CD14-positive monocyte (primary cell): ENCODE measurements around the gene TNFRSF11A. TPM values are rescaled to one million over a fixed set of nuclear protein-coding genes. Genes with fewer than 3 reads are reported as not detected.

Source experiments
- DNase-seq, 3 donors: peaks; one replicate each; pipeline ENCODE4 v3.0.0-alpha.2; 2011 to 2022
- H2AFZ ChIP-seq: 2 replicates; pipeline ENCODE4 v1.6.0; 2012; ENCODE audit warnings: mild to moderate bottlenecking, low read depth, low read length, inconsistent platforms; ENCODE audit not compliant: insufficient read depth, poor library complexity, severe bottlenecking
- H3K27ac ChIP-seq, 2 donors: 1 replicate in 1 of 2; 2 replicates in 1 of 2; pipeline ENCODE4 v1.5.1; 2012 to 2013; ENCODE audit warnings: low read length in 2 of 2, control low read depth in 1 of 2, inconsistent platforms in 1 of 2, low read depth in 1 of 2, mild to moderate bottlenecking in 1 of 2
- H3K27me3 ChIP-seq, 2 donors: one replicate each; pipeline versions ENCODE4 v1.6.0 to v1.6.1; 2011 to 2013; ENCODE audit warnings: low read length in 2 of 2; ENCODE audit not compliant: control insufficient read depth in 2 of 2, insufficient read depth in 2 of 2
- H3K36me3 ChIP-seq, 2 donors: replicated peaks in 1 of 2; 1 replicate in 1 of 2; 2 replicates in 1 of 2; pipeline versions ENCODE4 v1.5.1 to v1.6.1; 2012 to 2013; ENCODE audit warnings: low read length in 2 of 2, control low read depth in 1 of 2, inconsistent platforms in 1 of 2, mild to moderate bottlenecking in 1 of 2; ENCODE audit not compliant: insufficient read depth in 2 of 2, control insufficient read depth in 1 of 2
- H3K4me1 ChIP-seq, 2 donors: 1 replicate in 1 of 2; 2 replicates in 1 of 2; pipeline versions ENCODE4 v1.5.1 to v1.6.1; 2012 to 2013; ENCODE audit warnings: low read length in 2 of 2, control low read depth in 1 of 2, inconsistent platforms in 1 of 2, mild to moderate bottlenecking in 1 of 2, moderate library complexity in 1 of 2; ENCODE audit not compliant: insufficient read depth in 2 of 2, control insufficient read depth in 1 of 2
- H3K4me2 ChIP-seq: replicated peaks from 2 replicates; pipeline ENCODE3; 2012; ENCODE audit warnings: low read length, moderate library complexity, mild to moderate bottlenecking; ENCODE audit not compliant: poor library complexity, severe bottlenecking; ENCODE audit errors: extremely low read depth
- H3K4me3 ChIP-seq, 3 experiments: fragments of 200-600 bp in 1 of 3; sonication (generic) in 1 of 3; replicated peaks in 1 of 3; 1 replicate in 2 of 3; 2 replicates in 1 of 3; pipeline ENCODE4 v1.5.1; 2011 to 2013; ENCODE audit warnings: low read length in 3 of 3, mild to moderate bottlenecking in 3 of 3, control low read depth in 2 of 3, low read depth in 2 of 3, inconsistent platforms in 1 of 3, moderate library complexity in 1 of 3
- H3K79me2 ChIP-seq: 2 replicates; pipeline ENCODE4 v1.6.0; 2012; ENCODE audit warnings: mild to moderate bottlenecking, control low read depth, inconsistent platforms, low read length, moderate library complexity; ENCODE audit not compliant: insufficient read depth
- H3K9ac ChIP-seq: 2 replicates; pipeline ENCODE4 v1.6.0; 2017; ENCODE audit warnings: low read length, mild to moderate bottlenecking; ENCODE audit not compliant: insufficient read depth, poor library complexity, severe bottlenecking
- H3K9me3 ChIP-seq, 2 donors: replicated peaks in 1 of 2; 1 replicate in 1 of 2; 2 replicates in 1 of 2; pipeline versions ENCODE4 v1.5.1 to v1.6.1; 2012 to 2013; ENCODE audit warnings: low read length in 2 of 2, control low read depth in 1 of 2; ENCODE audit not compliant: control insufficient read depth in 1 of 2, insufficient read depth in 1 of 2
- H4K20me1 ChIP-seq: 2 replicates; pipeline ENCODE4 v1.6.0; 2012; ENCODE audit warnings: mild to moderate bottlenecking, low read length, control low read depth, moderate library complexity; ENCODE audit not compliant: insufficient read depth
- H3K27ac Mint-ChIP-seq, 7 donors: one replicate each; pipeline ENCODE4 v1.8.0; 2020; ENCODE audit warnings: mild to moderate bottlenecking in 7 of 7, mixed read lengths in 7 of 7, moderate library complexity in 6 of 7, inconsistent platforms in 2 of 7
- H3K27me3 Mint-ChIP-seq, 3 donors: one replicate each; pipeline ENCODE4 v1.8.0; 2021 to 2022; ENCODE audit warnings: low read depth in 3 of 3, mild to moderate bottlenecking in 3 of 3, mixed read lengths in 3 of 3, moderate library complexity in 3 of 3, inconsistent platforms in 1 of 3
- H3K36me3 Mint-ChIP-seq, 2 donors: one replicate each; pipeline ENCODE4 v1.8.0; 2020; ENCODE audit warnings: mixed read lengths in 2 of 2, inconsistent platforms in 1 of 2, mild to moderate bottlenecking in 1 of 2
- H3K4me1 Mint-ChIP-seq: one replicate; pipeline ENCODE4 v1.8.0; 2020; ENCODE audit warnings: mild to moderate bottlenecking, mixed read lengths
- H3K4me3 Mint-ChIP-seq, 2 donors: one replicate each; pipeline ENCODE4 v1.8.0; 2020; ENCODE audit warnings: mild to moderate bottlenecking in 2 of 2, mixed read lengths in 2 of 2, moderate library complexity in 1 of 2
- H3K9me3 Mint-ChIP-seq, 7 donors: one replicate each; pipeline ENCODE4 v1.8.0; 2020 to 2022; ENCODE audit warnings: mixed read lengths in 7 of 7, mild to moderate bottlenecking in 6 of 7, moderate library complexity in 6 of 7, inconsistent platforms in 2 of 7
- CTCF ChIP-seq: fragments of 200-600 bp; IDR thresholded peaks from one replicate; pipeline ENCODE4 v1.8.0; 2022; ENCODE audit warnings: antibody characterized with exemption, mild to moderate bottlenecking
- WGBS: methylation state at CpG from one replicate; pipeline ENCODE4 v1.1.5; 2013; ENCODE audit warnings: missing lambda C conversion rate; ENCODE audit not compliant: insufficient coverage; 5-methylcytosine and 5-hydroxymethylcytosine counted together
- intact Hi-C, 2 donors: fragments of 100-400 bp; cut with micrococcal nuclease; formaldehyde crosslinking; loops; one replicate each; pipeline versions ENCODE4 v1.15.0 to v1.15.1; 2023
- polyA plus RNA-seq, 3 donors: library from polyadenylated mRNA; depleted of rRNA in 1 of 3; unstranded in 2 of 3; stranded (reverse) in 1 of 3; fragments of 300-500 nt in 2 of 3; fragments of >200 nt in 1 of 3; fragmentation: Illumina TruSeq in 2 of 3; gene quantifications; 1 replicate in 2 of 3; 2 replicates in 1 of 3; pipeline ENCODE4 v1.2.3, GENCODE V29; 2012 to 2021

Gene TNFRSF11A
- polyA plus RNA-seq, 3 donors = 0.05 to 0.67 (median 0.24) TPM

GRCh38 chr18:62394006-62394763, 69.1 kb downstream of the TNFRSF11A start:
- H3K9me3 Mint-ChIP-seq = peaks cover 0 to 6% (median 0%) of the 10 kb centered on the region in 7 donors

GRCh38 chr18:62396381-62396780, 71.3 kb downstream of the TNFRSF11A start:
- Histone ChIP-seq H2AFZ (no peak overlapping the region), H3K4me1 (peaks cover 11 to 15% of the 10 kb centered on the region in 2 donors), H3K9me3 (no peaks in the 10 kb centered on the region), H3K4me3 (no peak overlapping the region), H3K36me3 (no peaks in the 10 kb centered on the region), H3K9ac (no peak overlapping the region), H3K27me3 (no peaks in the 10 kb centered on the region), H4K20me1 (no peaks in the 10 kb centered on the region), H3K79me2 (no peaks in the 10 kb centered on the region), H3K27ac (no peak overlapping the region), H3K4me2 (no peak overlapping the region)
- TF ChIP-seq CTCF = no peak
- H3K27ac Mint-ChIP-seq = no peak overlapping the region
- intact Hi-C loops = no loop called here
- no peak overlapping the region for H3K4me3 Mint-ChIP-seq
- peaks cover 2 to 4% (median 3%) of the 10 kb centered on the region in 3 donors for H3K27me3 Mint-ChIP-seq
- H3K36me3 Mint-ChIP-seq = no peaks in the 10 kb centered on the region
- peaks cover 0 to 6% (median 0%) of the 10 kb centered on the region in 7 donors for H3K9me3 Mint-ChIP-seq
- H3K4me1 Mint-ChIP-seq = peaks cover 14% of the 10 kb centered on the region
- DNase-seq = no peak
- WGBS = 100% methylated on average over 1 of the region's 3 CpGs

More at GRCh38 chr18:62394006-62394763, 69.1 kb downstream of the TNFRSF11A start:
- H3K36me3 Mint-ChIP-seq = no peaks in the 10 kb centered on the region
- no peaks in the 10 kb centered on the region for H3K79me2 ChIP-seq
- intact Hi-C loops = no loop called here
- no peak for DNase-seq
- peaks cover 0 to 3% (median 1%) of the 10 kb centered on the region in 3 donors for H3K27me3 Mint-ChIP-seq
- WGBS = 98% methylated on average over 8 of the region's 15 CpGs
- H4K20me1 ChIP-seq = no peaks in the 10 kb centered on the region
- H3K9ac ChIP-seq = no peak overlapping the region
- no peaks in the 10 kb centered on the region for H3K36me3 ChIP-seq
- H2AFZ ChIP-seq = no peak overlapping the region
- no peaks in the 10 kb centered on the region for H3K27me3 ChIP-seq
- H3K4me3 ChIP-seq = no peak overlapping the region
- no peak for TF ChIP-seq CTCF
- no peak overlapping the region for H3K4me2 ChIP-seq
- H3K27ac ChIP-seq = no peak overlapping the region
- H3K4me1 Mint-ChIP-seq = peaks cover 17% of the 10 kb centered on the region
- H3K9me3 ChIP-seq = no peaks in the 10 kb centered on the region
- peak overlapping the region in 1 of 2 donors; percentile 28 for H3K4me3 Mint-ChIP-seq
- no peak overlapping the region for H3K27ac Mint-ChIP-seq
- peaks cover 6 to 9% of the 10 kb centered on the region in 2 donors for H3K4me1 ChIP-seq
